OCI-LY1 (cell line): ENCODE data around the gene TTR.

ENCODE experiments used
- EZH2 ChIP-seq: fragments of 200-600 bp; sonication (generic), shearing (Covaris generic); IDR thresholded peaks from 2 replicates; pipeline ENCODE4 v1.8.0; 2017; ENCODE audit warnings: borderline replicate concordance, mixed run types, mild to moderate bottlenecking, antibody characterized with exemption, low read length, moderate library complexity, mixed read lengths
- TF ChIP-seq, protein P1 (sequence below): fragments of 200-600 bp; sonication (generic), shearing (Covaris generic); IDR thresholded peaks from 2 replicates; pipeline ENCODE4 v1.5.1; 2017; ENCODE audit warnings: mild to moderate bottlenecking, antibody characterized with exemption, low read length, moderate library complexity, mixed read lengths

DNA sequence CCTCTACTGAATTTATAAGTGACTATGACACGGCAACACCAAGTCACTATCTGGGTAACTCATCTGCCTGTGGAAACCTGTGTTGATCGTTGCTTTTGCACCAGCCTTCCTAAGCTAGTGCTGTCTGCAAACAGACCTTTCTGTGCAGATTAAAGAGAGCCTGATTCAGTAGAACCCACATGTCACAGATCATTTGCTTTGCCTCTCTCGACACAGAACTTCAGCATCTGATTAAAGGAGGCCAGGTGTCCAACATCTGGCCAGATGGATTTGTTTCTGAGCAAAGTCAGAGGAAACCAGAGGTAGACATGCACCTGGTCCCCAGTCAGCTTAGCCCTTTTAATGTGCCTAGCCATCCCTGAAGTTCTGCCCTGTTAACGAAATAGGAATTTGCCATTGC is 15.0 kb upstream of the TTR start:
- TF ChIP-seq, protein P1, sequence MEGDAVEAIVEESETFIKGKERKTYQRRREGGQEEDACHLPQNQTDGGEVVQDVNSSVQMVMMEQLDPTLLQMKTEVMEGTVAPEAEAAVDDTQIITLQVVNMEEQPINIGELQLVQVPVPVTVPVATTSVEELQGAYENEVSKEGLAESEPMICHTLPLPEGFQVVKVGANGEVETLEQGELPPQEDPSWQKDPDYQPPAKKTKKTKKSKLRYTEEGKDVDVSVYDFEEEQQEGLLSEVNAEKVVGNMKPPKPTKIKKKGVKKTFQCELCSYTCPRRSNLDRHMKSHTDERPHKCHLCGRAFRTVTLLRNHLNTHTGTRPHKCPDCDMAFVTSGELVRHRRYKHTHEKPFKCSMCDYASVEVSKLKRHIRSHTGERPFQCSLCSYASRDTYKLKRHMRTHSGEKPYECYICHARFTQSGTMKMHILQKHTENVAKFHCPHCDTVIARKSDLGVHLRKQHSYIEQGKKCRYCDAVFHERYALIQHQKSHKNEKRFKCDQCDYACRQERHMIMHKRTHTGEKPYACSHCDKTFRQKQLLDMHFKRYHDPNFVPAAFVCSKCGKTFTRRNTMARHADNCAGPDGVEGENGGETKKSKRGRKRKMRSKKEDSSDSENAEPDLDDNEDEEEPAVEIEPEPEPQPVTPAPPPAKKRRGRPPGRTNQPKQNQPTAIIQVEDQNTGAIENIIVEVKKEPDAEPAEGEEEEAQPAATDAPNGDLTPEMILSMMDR: no peak
- no peak for TF ChIP-seq EZH2
